Astrocyte of the hippocampus (primary cell): ENCODE results near the gene KCND3.

ENCODE experiments used
- DNase-seq: peaks from one replicate; pipeline ENCODE4 v3.0.0; 2011; ENCODE audit warnings: low read depth, low spot score

Gene KCND3

GRCh38 chr1:111882986-111883560, 106.4 kb downstream of the KCND3 start:
- no peak for DNase-seq

GRCh38 chr1:111882559-111882958, 106.9 kb downstream of the KCND3 start:
- DNase-seq: no peak

- no peak for DNase-seq
Observed at GRCh38 chr1:111880881-111881837, 108.3 kb downstream of the KCND3 start.

- peak; percentile 16 for DNase-seq
Observed at GRCh38 chr1:111879081-111879480, 110.4 kb downstream of the KCND3 start.

GRCh38 chr1:111878649-111879048, 110.8 kb downstream of the KCND3 start:
- DNase-seq: no peak

- DNase-seq: no peak
Observed at GRCh38 chr1:111878091-111878490, 111.4 kb downstream of the KCND3 start.

GRCh38 chr1:111876631-111877030, 112.8 kb downstream of the KCND3 start:
- DNase-seq: no peak

GRCh38 chr1:111875640-111876039, 113.8 kb downstream of the KCND3 start:
- no peak for DNase-seq

- DNase-seq: no peak
Observed at GRCh38 chr1:111873460-111874030, 115.9 kb downstream of the KCND3 start.

GRCh38 chr1:111870181-111870580, 119.3 kb downstream of the KCND3 start:
- no peak for DNase-seq

- no peak for DNase-seq
Observed at GRCh38 chr1:111867868-111868440, 121.5 kb downstream of the KCND3 start.

GRCh38 chr1:111864862-111865261, 124.6 kb downstream of the KCND3 start:
- DNase-seq: peak; percentile 33

GRCh38 chr1:111863401-111863800, 126.1 kb downstream of the KCND3 start:
- no peak for DNase-seq

GRCh38 chr1:111862599-111862998, 126.9 kb downstream of the KCND3 start:
- no peak for DNase-seq

GRCh38 chr1:111861523-111861922, 127.9 kb downstream of the KCND3 start:
- DNase-seq: no peak

- no peak for DNase-seq
Observed at GRCh38 chr1:111857194-111857651, 132.2 kb downstream of the KCND3 start.

GRCh38 chr1:111856411-111857185, 132.9 kb downstream of the KCND3 start:
- no peak for DNase-seq

- DNase-seq: no peak
Observed at GRCh38 chr1:111855260-111855659, 134.2 kb downstream of the KCND3 start.

GRCh38 chr1:111852261-111852721, 137.2 kb downstream of the KCND3 start:
- no peak for DNase-seq

GRCh38 chr1:111851552-111851951, 137.9 kb downstream of the KCND3 start:
- peak; percentile 33 for DNase-seq

GRCh38 chr1:111850109-111850508, 139.4 kb downstream of the KCND3 start:
- DNase-seq: no peak
